WTC11 (cell line): ENCODE results near the gene DCTN1. TPM values are rescaled to one million over a fixed set of nuclear protein-coding genes. Genes with fewer than 3 reads are reported as not detected.

ENCODE experiments used
- ATAC-seq: fragments of 200-7000 bp; cut with Tn5 transposase; 2 replicates; pipeline ENCODE4 v1.10.0; 2021; ENCODE audit warnings: mild to moderate bottlenecking, moderate library complexity
- CTCF ChIA-PET: fragments of 300-600 bp; sonication (Branson Sonifier 250); formaldehyde crosslinking; loops from one replicate; lab custom pipeline; 2021; ENCODE audit warnings: antibody characterized with exemption; lab: Charles Lee
- POLR2A ChIA-PET: fragments of 350-600 bp; sonication (Branson Sonifier 250); formaldehyde crosslinking; loops from one replicate; lab custom pipeline; 2021; ENCODE audit warnings: antibody characterized with exemption; lab: Charles Lee
- DNase-seq: peaks from one replicate; pipeline ENCODE4 v3.0.0; 2021; ENCODE audit warnings: low spot score
- H3K27ac Mint-ChIP-seq: 2 replicates; pipeline ENCODE4 v1.8.0; 2021; ENCODE audit warnings: mixed read lengths
- H3K27me3 Mint-ChIP-seq: 2 replicates; pipeline ENCODE4 v1.8.0; 2021; ENCODE audit warnings: low read depth, mild to moderate bottlenecking, moderate library complexity, mixed read lengths
- H3K36me3 Mint-ChIP-seq: 2 replicates; pipeline ENCODE4 v1.8.0; 2021; ENCODE audit warnings: mixed read lengths
- H3K4me1 Mint-ChIP-seq: 2 replicates; pipeline ENCODE4 v1.8.0; 2022; ENCODE audit warnings: mixed read lengths
- H3K4me3 Mint-ChIP-seq: 2 replicates; pipeline ENCODE4 v1.8.0; 2021; ENCODE audit warnings: mild to moderate bottlenecking, moderate library complexity, mixed read lengths
- H3K9me3 Mint-ChIP-seq: 2 replicates; pipeline ENCODE4 v1.8.0; 2021; ENCODE audit warnings: mixed read lengths
- CBFB ChIP-seq: sonication (generic); formaldehyde crosslinking; IDR thresholded peaks from 2 replicates; pipeline ENCODE4 v1.8.1; 2022; ENCODE audit warnings: mild to moderate bottlenecking, low read depth, missing genetic modification reagents
- ERG ChIP-seq: fragments of 250-450 bp; sonication (Bioruptor Pico); IDR thresholded peaks from 2 replicates; pipeline ENCODE4 v1.8.0; 2021; ENCODE audit warnings: mild to moderate bottlenecking
- ETV6 ChIP-seq: sonication (generic); formaldehyde crosslinking; IDR thresholded peaks from 2 replicates; pipeline ENCODE4 v1.8.1; 2022; ENCODE audit warnings: mild to moderate bottlenecking, missing genetic modification reagents
- FOXJ3 ChIP-seq: sonication (generic); formaldehyde crosslinking; IDR thresholded peaks from 2 replicates; pipeline ENCODE4 v1.9.0; 2021; ENCODE audit warnings: missing genetic modification reagents, mild to moderate bottlenecking, borderline replicate concordance
- FOXK1 ChIP-seq: sonication (generic); formaldehyde crosslinking; IDR thresholded peaks from 2 replicates; pipeline ENCODE4 v1.8.0; 2022; ENCODE audit warnings: mild to moderate bottlenecking, moderate library complexity, missing genetic modification reagents
- HMGA2 ChIP-seq: fragments of 250-450 bp; sonication (Bioruptor Pico); IDR thresholded peaks from 2 replicates; pipeline ENCODE4 v1.4.0; 2021; ENCODE audit warnings: mild to moderate bottlenecking, moderate library complexity
- IRF2 ChIP-seq: sonication (generic); formaldehyde crosslinking; IDR thresholded peaks from 2 replicates; pipeline ENCODE4 v1.8.0; 2022; ENCODE audit warnings: low read depth, missing genetic modification reagents, borderline replicate concordance
- JUN ChIP-seq: sonication (generic); formaldehyde crosslinking; IDR thresholded peaks from 2 replicates; pipeline ENCODE4 v1.8.0; 2023; ENCODE audit warnings: mild to moderate bottlenecking, missing genetic modification reagents
- MAX ChIP-seq: sonication (generic); formaldehyde crosslinking; IDR thresholded peaks from 2 replicates; pipeline ENCODE4 v1.8.0; 2022; ENCODE audit warnings: mild to moderate bottlenecking, missing genetic modification reagents
- NFE2L1 ChIP-seq: sonication (generic); formaldehyde crosslinking; IDR thresholded peaks from 2 replicates; pipeline ENCODE4 v1.8.1; 2023; ENCODE audit warnings: missing genetic modification reagents
- NR2C2 ChIP-seq: sonication (generic); formaldehyde crosslinking; IDR thresholded peaks from 2 replicates; pipeline ENCODE4 v1.8.0; 2022; ENCODE audit warnings: mild to moderate bottlenecking, missing genetic modification reagents
- NR3C1 ChIP-seq: sonication (generic); formaldehyde crosslinking; conservative IDR thresholded peaks from 2 replicates; pipeline ENCODE4 v1.8.1; 2023; ENCODE audit warnings: low read depth, mild to moderate bottlenecking, missing genetic modification reagents
- SP1 ChIP-seq: sonication (generic); formaldehyde crosslinking; conservative IDR thresholded peaks from 2 replicates; pipeline ENCODE4 v1.8.1; 2022; ENCODE audit warnings: missing genetic modification reagents
- STAT6 ChIP-seq: sonication (generic); formaldehyde crosslinking; conservative IDR thresholded peaks from 2 replicates; pipeline ENCODE4 v1.8.1; 2023; ENCODE audit warnings: mild to moderate bottlenecking, low read depth, missing genetic modification reagents, moderate library complexity
- ZNF232 ChIP-seq: sonication (generic); formaldehyde crosslinking; IDR thresholded peaks from 2 replicates; pipeline ENCODE4 v1.8.0; 2022; ENCODE audit warnings: mild to moderate bottlenecking, missing genetic modification reagents
- ZNF317 ChIP-seq: sonication (generic); formaldehyde crosslinking; IDR thresholded peaks from 2 replicates; pipeline ENCODE4 v1.8.1; 2023; ENCODE audit warnings: low read depth, mild to moderate bottlenecking, moderate library complexity, missing genetic modification reagents, borderline replicate concordance
- ZNF671 ChIP-seq: fragments of 250-450 bp; sonication (Bioruptor Pico); IDR thresholded peaks from 2 replicates; pipeline ENCODE4 v1.8.0; 2021; ENCODE audit warnings: mild to moderate bottlenecking
- total RNA-seq: library from RNA; stranded (reverse); gene quantifications from 3 replicates; pipeline ENCODE4 v1.2.3, GENCODE V29; 2021
- TF ChIP-seq, protein P1 (sequence below): sonication (generic); formaldehyde crosslinking; IDR thresholded peaks from 2 replicates; pipeline ENCODE4 v1.8.0; 2022; ENCODE audit warnings: missing genetic modification reagents
- TF ChIP-seq, protein P2 (sequence below): sonication (generic); formaldehyde crosslinking; IDR thresholded peaks from 2 replicates; pipeline ENCODE4 v1.8.0; 2023; ENCODE audit warnings: missing genetic modification reagents
- TF ChIP-seq, protein P3 (sequence below): sonication (generic); formaldehyde crosslinking; IDR thresholded peaks from 2 replicates; pipeline ENCODE4 v1.8.1; 2022; ENCODE audit warnings: mild to moderate bottlenecking, moderate library complexity, missing genetic modification reagents

DCTN1 gene
- total RNA-seq, 1 experiment from 2014 or later = 179 TPM

- TF ChIP-seq MAX (CRISPR knock-in tag) (no peak), NR3C1 (CRISPR knock-in tag) (no peak), IRF2 (CRISPR knock-in tag) (no peak)
- TF ChIP-seq, protein P1, sequence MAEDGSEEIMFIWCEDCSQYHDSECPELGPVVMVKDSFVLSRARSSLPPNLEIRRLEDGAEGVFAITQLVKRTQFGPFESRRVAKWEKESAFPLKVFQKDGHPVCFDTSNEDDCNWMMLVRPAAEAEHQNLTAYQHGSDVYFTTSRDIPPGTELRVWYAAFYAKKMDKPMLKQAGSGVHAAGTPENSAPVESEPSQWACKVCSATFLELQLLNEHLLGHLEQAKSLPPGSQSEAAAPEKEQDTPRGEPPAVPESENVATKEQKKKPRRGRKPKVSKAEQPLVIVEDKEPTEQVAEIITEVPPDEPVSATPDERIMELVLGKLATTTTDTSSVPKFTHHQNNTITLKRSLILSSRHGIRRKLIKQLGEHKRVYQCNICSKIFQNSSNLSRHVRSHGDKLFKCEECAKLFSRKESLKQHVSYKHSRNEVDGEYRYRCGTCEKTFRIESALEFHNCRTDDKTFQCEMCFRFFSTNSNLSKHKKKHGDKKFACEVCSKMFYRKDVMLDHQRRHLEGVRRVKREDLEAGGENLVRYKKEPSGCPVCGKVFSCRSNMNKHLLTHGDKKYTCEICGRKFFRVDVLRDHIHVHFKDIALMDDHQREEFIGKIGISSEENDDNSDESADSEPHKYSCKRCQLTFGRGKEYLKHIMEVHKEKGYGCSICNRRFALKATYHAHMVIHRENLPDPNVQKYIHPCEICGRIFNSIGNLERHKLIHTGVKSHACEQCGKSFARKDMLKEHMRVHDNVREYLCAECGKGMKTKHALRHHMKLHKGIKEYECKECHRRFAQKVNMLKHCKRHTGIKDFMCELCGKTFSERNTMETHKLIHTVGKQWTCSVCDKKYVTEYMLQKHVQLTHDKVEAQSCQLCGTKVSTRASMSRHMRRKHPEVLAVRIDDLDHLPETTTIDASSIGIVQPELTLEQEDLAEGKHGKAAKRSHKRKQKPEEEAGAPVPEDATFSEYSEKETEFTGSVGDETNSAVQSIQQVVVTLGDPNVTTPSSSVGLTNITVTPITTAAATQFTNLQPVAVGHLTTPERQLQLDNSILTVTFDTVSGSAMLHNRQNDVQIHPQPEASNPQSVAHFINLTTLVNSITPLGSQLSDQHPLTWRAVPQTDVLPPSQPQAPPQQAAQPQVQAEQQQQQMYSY (CRISPR knock-in tag) = no peak
- TF ChIP-seq, protein P2, sequence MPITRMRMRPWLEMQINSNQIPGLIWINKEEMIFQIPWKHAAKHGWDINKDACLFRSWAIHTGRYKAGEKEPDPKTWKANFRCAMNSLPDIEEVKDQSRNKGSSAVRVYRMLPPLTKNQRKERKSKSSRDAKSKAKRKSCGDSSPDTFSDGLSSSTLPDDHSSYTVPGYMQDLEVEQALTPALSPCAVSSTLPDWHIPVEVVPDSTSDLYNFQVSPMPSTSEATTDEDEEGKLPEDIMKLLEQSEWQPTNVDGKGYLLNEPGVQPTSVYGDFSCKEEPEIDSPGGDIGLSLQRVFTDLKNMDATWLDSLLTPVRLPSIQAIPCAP = no peak
Observed at GRCh38 chr2:74317701-74318100, 62.4 kb downstream of the DCTN1 start (continued).

DNA sequence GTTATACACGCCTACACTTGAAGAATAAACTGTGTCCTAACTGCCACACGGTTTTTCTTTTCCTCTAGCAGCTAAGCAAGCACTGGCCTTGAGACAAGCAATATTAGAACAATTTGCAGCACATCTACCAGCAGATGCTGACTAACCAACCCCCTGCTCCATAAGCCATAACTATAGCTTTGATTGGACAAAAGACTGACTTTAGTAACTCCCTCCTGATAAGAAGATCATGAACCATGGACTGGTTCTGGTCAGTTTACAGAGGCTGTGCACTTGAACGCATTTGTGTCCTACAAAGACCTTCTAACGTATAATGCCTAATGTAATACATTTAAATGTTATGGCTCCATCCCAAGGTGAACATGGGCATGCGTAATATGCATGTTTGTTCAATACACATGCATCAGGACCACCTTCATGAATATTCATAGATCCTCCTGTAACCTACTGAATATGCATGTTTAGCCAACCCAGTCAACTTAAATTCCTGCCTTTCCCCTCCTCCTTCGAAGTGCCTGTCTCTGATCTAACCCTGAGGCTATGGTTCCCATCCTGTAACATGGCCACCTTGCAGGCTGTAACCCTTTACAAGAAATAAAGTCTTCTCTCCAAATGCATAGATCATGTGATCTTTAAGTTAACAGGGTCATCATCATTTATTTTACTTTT is 63.4 kb downstream of the DCTN1 start:
- POLR2A ChIA-PET = no interaction called here
- no peak overlapping the region for H3K4me3 Mint-ChIP-seq
- no peak for DNase-seq
- 0 out of 2 replicates have a peak overlapping the region, but pooled peaks have one; percentile 25 for H3K27ac Mint-ChIP-seq
- TF ChIP-seq NR2C2 = no peak
- TF ChIP-seq SP1 (CRISPR knock-in tag) = no peak
- TF ChIP-seq, all 79 proteins: peak for 0
- Mint-ChIP-seq H3K9me3 (no peaks in the 10 kb centered on the region), H3K4me1 (peaks cover 8% of the 10 kb centered on the region), H3K27me3 (no peaks in the 10 kb centered on the region; the same call in 1 of the 2 replicates), H3K36me3 (no peaks in the 10 kb centered on the region)
- CTCF ChIA-PET = interaction anchor here (2.3 kb wide), 1 partner anchor 18 kb away, joined by 6 read pairs; no protein-coding TSS in a partner anchor
- ATAC-seq = peak; percentile 79

DNA sequence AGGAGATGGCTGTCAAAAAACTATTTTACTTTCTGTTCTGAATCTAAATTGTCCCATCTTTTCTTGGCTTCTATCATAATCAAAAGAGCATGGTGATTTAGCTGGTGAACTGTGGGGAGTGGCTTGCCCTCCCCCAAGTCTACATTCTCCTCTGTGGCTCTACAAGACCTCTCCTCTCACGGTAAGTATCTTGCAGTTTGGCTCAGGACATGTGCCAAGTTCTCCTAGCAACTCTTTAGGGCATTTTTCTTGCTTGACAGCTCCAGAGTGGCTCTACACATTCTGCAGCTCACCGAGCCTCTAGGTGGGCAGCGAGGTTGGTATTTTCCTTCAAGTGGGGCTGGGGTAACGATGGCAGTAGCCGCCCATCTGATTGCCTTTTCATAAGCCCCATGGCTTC is 66.0 kb downstream of the DCTN1 start:
- ATAC-seq = no peak
- no peak for DNase-seq
- Mint-ChIP-seq H3K4me3 (no peak overlapping the region), H3K9me3 (no peaks in the 10 kb centered on the region), H3K27ac (no peak overlapping the region), H3K36me3 (no peaks in the 10 kb centered on the region), H3K27me3 (peaks cover 4% of the 10 kb centered on the region), H3K4me1 (peaks cover 8% of the 10 kb centered on the region)
- ChIA-PET POLR2A (no interaction called here), CTCF (interaction anchor here (1.3 to 1.9 kb wide), 2 partner anchors 19 to 21 kb away, joined by 4 to 11 read pairs; no protein-coding TSS in a partner anchor)
- TF ChIP-seq HMGA2 (CRISPR knock-in tag) = no peak
- no peak for TF ChIP-seq ETV6 (CRISPR knock-in tag)
- no peak for TF ChIP-seq STAT6 (CRISPR knock-in tag)
- TF ChIP-seq, protein P3, sequence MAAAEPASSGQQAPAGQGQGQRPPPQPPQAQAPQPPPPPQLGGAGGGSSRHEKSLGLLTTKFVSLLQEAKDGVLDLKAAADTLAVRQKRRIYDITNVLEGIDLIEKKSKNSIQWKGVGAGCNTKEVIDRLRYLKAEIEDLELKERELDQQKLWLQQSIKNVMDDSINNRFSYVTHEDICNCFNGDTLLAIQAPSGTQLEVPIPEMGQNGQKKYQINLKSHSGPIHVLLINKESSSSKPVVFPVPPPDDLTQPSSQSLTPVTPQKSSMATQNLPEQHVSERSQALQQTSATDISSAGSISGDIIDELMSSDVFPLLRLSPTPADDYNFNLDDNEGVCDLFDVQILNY (CRISPR knock-in tag) = no peak
- TF ChIP-seq ZNF317 (CRISPR knock-in tag) = no peak
- no peak for TF ChIP-seq ZNF671 (CRISPR knock-in tag)
- TF ChIP-seq FOXJ3 (CRISPR knock-in tag) = no peak
- TF ChIP-seq FOXK1 (CRISPR knock-in tag) = no peak
- no peak for TF ChIP-seq CBFB (CRISPR knock-in tag)
- TF ChIP-seq, protein P1 (CRISPR knock-in tag) = no peak
- TF ChIP-seq JUN (CRISPR knock-in tag) = no peak
- TF ChIP-seq NFE2L1 (CRISPR knock-in tag) = no peak
- TF ChIP-seq ERG (CRISPR knock-in tag) = no peak
- TF ChIP-seq ZNF232 = no peak
